ENCODE results near the gene ADAD2. TPM values are rescaled to one million over a fixed set of nuclear protein-coding genes. Genes with fewer than 3 reads are reported as not detected.

The ADAD2 gene
- total and polyA plus RNA-seq, 2 donors (not counting 3 experiments of a cell fraction or from before 2014, with no cell fraction given), result 0.04 TPM; not detected in 1

DNA sequence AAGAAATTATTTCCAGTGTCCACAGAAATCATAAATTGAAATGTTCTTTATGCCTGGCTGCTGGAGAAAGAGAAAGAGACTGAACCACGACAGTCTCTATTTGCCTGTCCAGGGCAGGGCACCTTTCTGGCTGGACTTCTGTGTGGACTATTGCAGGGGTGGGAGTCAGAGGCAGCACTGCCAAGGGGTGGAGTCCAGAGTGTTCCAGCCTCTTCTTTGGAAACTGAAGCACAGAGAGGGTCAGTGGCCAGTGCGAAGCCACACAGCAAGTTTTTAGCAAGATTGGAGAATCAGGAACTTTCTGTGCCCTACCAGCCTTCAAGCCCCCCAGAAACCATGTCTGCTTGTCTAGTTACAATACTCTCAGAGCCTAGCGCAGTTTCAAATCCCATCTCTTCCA is 33.6 kb downstream of the ADAD2 start:
- Histone ChIP-seq H4K20me1 (replicated peaks; ENCODE audit: control insufficient read depth, extremely low read depth, insufficient read depth, low read length) (no peaks in the 10 kb centered on the region), H3K4me1 (ENCODE audit: control insufficient read depth, extremely low read depth, insufficient read depth, low read length) (peaks cover 5% of the 10 kb centered on the region), H3K4me3 (replicated peaks in 1 of 3; ENCODE audit: insufficient read depth in 1 of 3, low read depth in 1 of 3, low read length in 3 of 3) (no peak overlapping the region), H3K9ac (replicated peaks; ENCODE audit: extremely low read depth, insufficient read depth, low read length) (no peak overlapping the region), H3K79me2 (ENCODE audit: control insufficient read depth, insufficient read depth, low read length) (no peaks in the 10 kb centered on the region), H2AFZ (ENCODE audit: low read depth, low read length) (no peak overlapping the region), H3K9me1 (replicated peaks; ENCODE audit: control insufficient read depth, extremely low read depth, insufficient read depth, low read length) (no peaks in the 10 kb centered on the region), H3K27ac (ENCODE audit: insufficient read depth, low read depth, low read length) (no peak overlapping the region), H3K27me3 (ENCODE audit: control insufficient read depth in 2 of 2, insufficient read depth in 2 of 2, low read length in 2 of 2) (peaks cover 0 to 2% of the 10 kb centered on the region in 2 experiments), H3K9me3 (replicated peaks; ENCODE audit: control insufficient read depth, insufficient read depth, low read length) (no peaks in the 10 kb centered on the region), H3K4me2 (ENCODE audit: insufficient read depth, low read length) (no peak overlapping the region), H3K36me3 (ENCODE audit: control insufficient read depth in 2 of 2, extremely low read depth in 1 of 2, insufficient read depth in 2 of 2, low read length in 2 of 2) (no peaks in the 10 kb centered on the region)
- no peak for DNase-seq (ENCODE audit: low read depth, low spot score)
- FAIRE-seq, result no peak
- BruUV-seq (replicated peaks), result no TSS peak
- TF ChIP-seq MYC (IDR thresholded peaks at IDR 0.05; ENCODE audit: low read depth, low read length), result no peak
- TF ChIP-seq, protein P1, sequence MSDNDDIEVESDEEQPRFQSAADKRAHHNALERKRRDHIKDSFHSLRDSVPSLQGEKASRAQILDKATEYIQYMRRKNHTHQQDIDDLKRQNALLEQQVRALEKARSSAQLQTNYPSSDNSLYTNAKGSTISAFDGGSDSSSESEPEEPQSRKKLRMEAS (IDR thresholded peaks at IDR 0.05; ENCODE audit: insufficient read depth, insufficient read length), result no peak
- no peak for TF ChIP-seq FOS (IDR thresholded peaks at IDR 0.05; ENCODE audit: borderline replicate concordance, insufficient read depth, low read length)
- no peak for TF ChIP-seq GATA2 (IDR thresholded peaks at IDR 0.05; ENCODE audit: insufficient read depth, insufficient read length, low read depth, low read length)
- TF ChIP-seq JUN (IDR thresholded peaks at IDR 0.05; ENCODE audit: borderline replicate concordance, insufficient read depth, insufficient read length, low read depth), result no peak
- TF ChIP-seq POLR2A (IDR thresholded peaks at IDR 0.05; ENCODE audit: low read depth, low read length), result no peak
- POLR2A ChIA-PET, result no interaction called here
- CTCF ChIA-PET, result no interaction called here
- dilution Hi-C loops (cut with MboI; ENCODE audit: extremely low pct_ligation_motif_present, low sequenced_read_pairs) (no loop called here), intact Hi-C loops (cut with micrococcal nuclease) (no loop called here)

DNA sequence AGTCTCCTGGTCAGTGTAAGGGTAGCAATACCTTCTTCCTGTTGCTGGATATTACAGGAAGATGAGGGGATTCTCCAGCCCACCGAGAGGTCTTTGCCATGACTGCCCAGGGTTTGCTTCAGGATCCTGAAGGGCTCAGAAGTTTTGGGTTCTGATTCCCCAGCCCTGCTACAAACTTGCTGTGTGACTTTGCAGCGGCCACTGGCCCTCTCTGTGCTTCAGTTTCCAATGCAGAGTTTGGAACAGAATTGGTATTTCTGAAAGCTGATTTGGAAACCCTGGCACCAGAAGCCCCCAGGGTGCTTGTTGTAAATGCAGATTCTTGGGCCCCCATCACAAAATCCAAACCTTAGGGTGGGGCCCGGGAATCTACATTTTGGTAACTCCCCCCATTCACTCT is 34.2 kb downstream of the ADAD2 start:
- no peaks in the 10 kb centered on the region for H4K20me1 ChIP-seq (replicated peaks; ENCODE audit: control insufficient read depth, extremely low read depth, insufficient read depth, low read length)
- no peak for FAIRE-seq
- H3K9ac ChIP-seq (replicated peaks; ENCODE audit: extremely low read depth, insufficient read depth, low read length), result no peak overlapping the region
- peaks cover 5% of the 10 kb centered on the region for H3K4me1 ChIP-seq (ENCODE audit: control insufficient read depth, extremely low read depth, insufficient read depth, low read length)
- H3K27ac ChIP-seq (ENCODE audit: insufficient read depth, low read depth, low read length), result no peak overlapping the region
- H3K36me3 ChIP-seq (ENCODE audit: control insufficient read depth in 2 of 2, extremely low read depth in 1 of 2, insufficient read depth in 2 of 2, low read length in 2 of 2), result no peaks in the 10 kb centered on the region
- no peaks in the 10 kb centered on the region for H3K9me3 ChIP-seq (replicated peaks; ENCODE audit: control insufficient read depth, insufficient read depth, low read length)
- DNase-seq (ENCODE audit: low read depth, low spot score), result no peak
- H3K4me2 ChIP-seq (ENCODE audit: insufficient read depth, low read length), result no peak overlapping the region
- dilution Hi-C loops (cut with MboI; ENCODE audit: extremely low pct_ligation_motif_present, low sequenced_read_pairs), result loop anchor here (25.0 kb wide), 1 partner anchor 187 kb away; no protein-coding TSS in a partner anchor
- no peak overlapping the region for H3K4me3 ChIP-seq (replicated peaks in 1 of 3; ENCODE audit: insufficient read depth in 1 of 3, low read depth in 1 of 3, low read length in 3 of 3)
- ChIA-PET CTCF (no interaction called here), POLR2A (no interaction called here)
- no TSS peak for BruUV-seq (replicated peaks)
- H3K79me2 ChIP-seq (ENCODE audit: control insufficient read depth, insufficient read depth, low read length), result no peaks in the 10 kb centered on the region
- TF ChIP-seq, protein P1 (IDR thresholded peaks at IDR 0.05; ENCODE audit: insufficient read depth, insufficient read length), result no peak
- no peak for TF ChIP-seq POLR2A (IDR thresholded peaks at IDR 0.05; ENCODE audit: low read depth, low read length)
- TF ChIP-seq, protein P2, sequence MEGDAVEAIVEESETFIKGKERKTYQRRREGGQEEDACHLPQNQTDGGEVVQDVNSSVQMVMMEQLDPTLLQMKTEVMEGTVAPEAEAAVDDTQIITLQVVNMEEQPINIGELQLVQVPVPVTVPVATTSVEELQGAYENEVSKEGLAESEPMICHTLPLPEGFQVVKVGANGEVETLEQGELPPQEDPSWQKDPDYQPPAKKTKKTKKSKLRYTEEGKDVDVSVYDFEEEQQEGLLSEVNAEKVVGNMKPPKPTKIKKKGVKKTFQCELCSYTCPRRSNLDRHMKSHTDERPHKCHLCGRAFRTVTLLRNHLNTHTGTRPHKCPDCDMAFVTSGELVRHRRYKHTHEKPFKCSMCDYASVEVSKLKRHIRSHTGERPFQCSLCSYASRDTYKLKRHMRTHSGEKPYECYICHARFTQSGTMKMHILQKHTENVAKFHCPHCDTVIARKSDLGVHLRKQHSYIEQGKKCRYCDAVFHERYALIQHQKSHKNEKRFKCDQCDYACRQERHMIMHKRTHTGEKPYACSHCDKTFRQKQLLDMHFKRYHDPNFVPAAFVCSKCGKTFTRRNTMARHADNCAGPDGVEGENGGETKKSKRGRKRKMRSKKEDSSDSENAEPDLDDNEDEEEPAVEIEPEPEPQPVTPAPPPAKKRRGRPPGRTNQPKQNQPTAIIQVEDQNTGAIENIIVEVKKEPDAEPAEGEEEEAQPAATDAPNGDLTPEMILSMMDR (IDR thresholded peaks at IDR 0.05; ENCODE audit: extremely low read depth in 1 of 2, insufficient read depth in 1 of 2, low read depth in 1 of 2, low read length in 2 of 2), result no peak
- no peak for TF ChIP-seq EZH2 (IDR thresholded peaks at IDR 0.05; ENCODE audit: borderline replicate concordance, low read depth, low read length, severe bottlenecking)
- TF ChIP-seq GATA2 (IDR thresholded peaks at IDR 0.05; ENCODE audit: insufficient read depth, insufficient read length, low read depth, low read length), result no peak
- TF ChIP-seq POLR2AphosphoS5 (IDR thresholded peaks at IDR 0.05; ENCODE audit: insufficient read depth, low read depth, low read length), result no peak
- no peak for TF ChIP-seq MYC (IDR thresholded peaks at IDR 0.05; ENCODE audit: low read depth, low read length)
- TF ChIP-seq FOS (IDR thresholded peaks at IDR 0.05; ENCODE audit: borderline replicate concordance, insufficient read depth, low read length), result no peak
- no peak for TF ChIP-seq JUN (IDR thresholded peaks at IDR 0.05; ENCODE audit: borderline replicate concordance, insufficient read depth, insufficient read length, low read depth)
- H3K9me1 ChIP-seq (replicated peaks; ENCODE audit: control insufficient read depth, extremely low read depth, insufficient read depth, low read length), result no peaks in the 10 kb centered on the region
- peaks cover 0 to 2% of the 10 kb centered on the region in 2 experiments for H3K27me3 ChIP-seq (ENCODE audit: control insufficient read depth in 2 of 2, insufficient read depth in 2 of 2, low read length in 2 of 2)
- intact Hi-C loops (cut with micrococcal nuclease), result no loop called here
- H2AFZ ChIP-seq (ENCODE audit: low read depth, low read length), result no peak overlapping the region
